Naive thymus-derived CD4-positive, alpha-beta T cell (primary cell): Measurements from ENCODE around the gene CHRNE. TPM values are rescaled to one million over a fixed set of nuclear protein-coding genes. Genes with fewer than 3 reads are reported as not detected.

ENCODE experiments used
- ATAC-seq: fragments of 150-1000 bp; cut with Tn5 transposase; 2 replicates; pipeline ENCODE4 v1.10.0; 2021; ENCODE audit warnings: mild to moderate bottlenecking, moderate library complexity
- CTCF ChIA-PET: fragments of 350-600 bp; sonication (Branson Sonifier 250); formaldehyde crosslinking; loops from one replicate; lab custom pipeline; 2021; ENCODE audit warnings: antibody characterized with exemption; lab: Charles Lee
- POLR2A ChIA-PET: fragments of 350-600 bp; sonication (Branson Sonifier 250); formaldehyde crosslinking; loops from one replicate; lab custom pipeline; 2021; ENCODE audit warnings: antibody characterized with exemption, inconsistent platforms; lab: Charles Lee
- DNase-seq, 9 donors: peaks; one replicate each; pipeline versions ENCODE4 v3.0.0 to v3.0.0-alpha.2; 2020 to 2022; ENCODE audit warnings: mixed read lengths in 1 of 9
- H3K27ac ChIP-seq: one replicate; pipeline ENCODE4 v1.7.0; 2013; ENCODE audit warnings: mild to moderate bottlenecking, low read depth, low read length, moderate library complexity
- H3K27me3 ChIP-seq, 2 donors: one replicate each; pipeline ENCODE4 v1.7.0; 2013; ENCODE audit warnings: low read length in 2 of 2, mild to moderate bottlenecking in 2 of 2, moderate library complexity in 2 of 2; ENCODE audit not compliant: control insufficient read depth in 2 of 2, insufficient read depth in 2 of 2
- H3K36me3 ChIP-seq, 3 experiments: 1 replicate in 2 of 3; 2 replicates in 1 of 3; pipeline ENCODE4 v1.7.0; 2013; ENCODE audit warnings: low read length in 3 of 3, mild to moderate bottlenecking in 3 of 3, moderate library complexity in 1 of 3; ENCODE audit not compliant: insufficient read depth in 3 of 3, control insufficient read depth in 2 of 3
- H3K4me1 ChIP-seq, 2 donors: one replicate each; pipeline ENCODE4 v1.7.0; 2013; ENCODE audit warnings: low read length in 2 of 2, mild to moderate bottlenecking in 2 of 2, moderate library complexity in 1 of 2; ENCODE audit not compliant: control insufficient read depth in 2 of 2, insufficient read depth in 2 of 2
- H3K4me3 ChIP-seq: 2 replicates; pipeline ENCODE4 v1.7.0; 2013; ENCODE audit warnings: mild to moderate bottlenecking, low read length
- H3K9me3 ChIP-seq, 3 experiments: 1 replicate in 2 of 3; 2 replicates in 1 of 3; pipeline ENCODE4 v1.7.0; 2013; ENCODE audit warnings: low read length in 3 of 3; ENCODE audit not compliant: control insufficient read depth in 2 of 3
- H3K27ac Mint-ChIP-seq, 9 donors: one replicate each; pipeline ENCODE4 v1.8.0; 2020 to 2022; ENCODE audit warnings: mixed read lengths in 9 of 9, mild to moderate bottlenecking in 8 of 9, moderate library complexity in 5 of 9, inconsistent platforms in 2 of 9
- H3K27me3 Mint-ChIP-seq, 5 donors: one replicate each; pipeline ENCODE4 v1.8.0; 2021 to 2022; ENCODE audit warnings: mixed read lengths in 5 of 5, mild to moderate bottlenecking in 1 of 5
- H3K36me3 Mint-ChIP-seq, 5 donors: one replicate each; pipeline ENCODE4 v1.8.0; 2020 to 2022; ENCODE audit warnings: mixed read lengths in 5 of 5, mild to moderate bottlenecking in 3 of 5, inconsistent platforms in 1 of 5
- H3K4me1 Mint-ChIP-seq, 7 donors: one replicate each; pipeline ENCODE4 v1.8.0; 2020 to 2022; ENCODE audit warnings: mixed read lengths in 7 of 7, mild to moderate bottlenecking in 3 of 7, inconsistent platforms in 1 of 7
- H3K4me3 Mint-ChIP-seq, 10 donors: one replicate each; pipeline ENCODE4 v1.8.0; 2020 to 2022; ENCODE audit warnings: mild to moderate bottlenecking in 10 of 10, mixed read lengths in 10 of 10, moderate library complexity in 6 of 10, inconsistent platforms in 2 of 10
- H3K9me3 Mint-ChIP-seq, 11 donors: one replicate each; pipeline ENCODE4 v1.8.0; 2020 to 2022; ENCODE audit warnings: mixed read lengths in 11 of 11, mild to moderate bottlenecking in 4 of 11, inconsistent platforms in 1 of 11, moderate library complexity in 1 of 11
- intact Hi-C, 2 donors: fragments of 100-400 bp; cut with micrococcal nuclease; formaldehyde crosslinking; loops; one replicate each; pipeline ENCODE4 v1.15.1; 2023
- polyA plus RNA-seq, 2 donors: library from polyadenylated mRNA; unstranded; fragments of 300-500 nt; fragmentation: Illumina TruSeq; gene quantifications; one replicate each; pipeline ENCODE4 v1.2.3, GENCODE V29; 2021
- total RNA-seq, 6 experiments: library from RNA in 5 of 6; stranded (reverse) in 5 of 6; gene quantifications; 1 replicate in 5 of 6; 2 replicates in 1 of 6; pipeline ENCODE4 v1.2.3 and lab custom pipeline; 2021 to 2026

CHRNE gene
- total and polyA plus RNA-seq, 7 experiments from 2014 or later: 0.24 to 6.5 (median 0.77) TPM; not detected in 1

DNA sequence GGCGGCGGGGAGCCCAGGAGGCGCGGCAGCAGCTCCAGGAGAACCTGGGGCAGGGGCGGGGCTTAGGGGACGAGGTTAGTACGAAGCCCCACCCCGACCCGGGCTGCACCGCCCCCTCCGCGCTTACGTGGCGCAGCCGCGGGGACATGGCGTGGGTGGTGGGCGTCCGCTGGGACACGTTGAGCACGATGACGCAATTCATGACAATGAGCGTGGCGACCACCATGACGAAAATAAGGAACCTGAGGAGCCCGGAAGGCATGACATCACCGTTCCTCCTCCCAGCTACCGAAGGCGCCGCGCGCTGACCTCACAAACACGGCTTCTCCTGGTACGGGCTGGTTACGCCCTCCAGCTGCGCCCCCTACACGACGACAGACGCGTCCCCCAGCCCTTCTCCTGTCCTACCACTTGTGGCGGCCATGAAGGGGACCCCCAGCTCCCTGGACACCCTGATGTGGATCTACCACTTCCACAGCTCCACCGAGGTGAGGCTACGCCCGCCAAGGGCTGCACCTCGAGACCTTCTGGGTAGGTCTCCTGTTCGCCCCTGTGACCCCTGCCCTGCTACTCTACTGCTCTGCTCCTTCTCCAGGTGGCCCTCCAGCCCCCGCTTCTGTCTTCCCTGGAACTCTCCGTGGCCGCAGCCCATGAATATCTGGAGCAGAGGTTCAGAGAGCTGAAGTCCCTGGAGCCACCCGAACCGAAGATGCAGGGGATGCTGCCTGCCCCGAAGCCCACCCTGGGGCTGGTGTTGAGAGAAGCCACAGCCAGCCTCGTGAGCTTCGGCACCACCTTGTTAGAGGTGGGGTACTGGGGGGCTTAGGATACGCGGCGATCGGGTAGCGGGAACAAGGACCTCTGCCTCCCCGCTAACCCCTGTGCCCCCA, 3.3 kb downstream of the CHRNE start, which contains the start of gene C17orf107:
TSS of gene C17orf107 (plus strand) at position 196 of the 890 bp plus-strand sequence. CDS start at position 423, 227 bp downstream.
- POLR2A ChIA-PET: interaction anchor here (0.6 to 5.9 kb wide), 10 partner anchors 9 to 756 kb away, joined by 3 to 25 read pairs (median 6); partner anchors contain the start of genes CAMTA2, PFN1, RNF167 and SLC25A11
- Histone ChIP-seq H3K36me3 (peaks cover 0 to 25% (median 4%) of the 10 kb centered on the region in 3 experiments), H3K4me3 (peak within 1 kb of the TSS; percentile 76), H3K9me3 (no peaks in the 10 kb centered on the region), H3K27ac (peak within 1 kb of the TSS; percentile 78), H3K27me3 (no peaks in the 10 kb centered on the region), H3K4me1 (peaks cover 29 to 38% of the 10 kb centered on the region in 2 donors)
- CTCF ChIA-PET: interaction anchor here (0.6 to 1.4 kb wide), 10 partner anchors 9 to 659 kb away, joined by 3 to 7 read pairs (median 3); partner anchors contain the start of gene PSMB6
- H3K4me1 Mint-ChIP-seq: peaks cover 14 to 45% (median 37%) of the 10 kb centered on the region in 7 donors
- peaks cover 0 to 3% (median 0%) of the 10 kb centered on the region in 11 donors for H3K9me3 Mint-ChIP-seq
- peak within 1 kb of the TSS; percentile 74 to 99 (median 95) for H3K27ac Mint-ChIP-seq
- intact Hi-C loops: loop anchor here (1.0 to 5.0 kb wide), 6 partner anchors 10 to 342 kb away; partner anchors contain the start of genes ARRB2 (in 1 of the 2), GLTPD2 (in 1 of the 2), MED11 (in 1 of the 2) and MYBBP1A (in 1 of the 2)
- peak; percentile 87 to 98 (median 93) for DNase-seq
- peaks cover 0 to 13% (median 0%) of the 10 kb centered on the region in 5 donors for H3K27me3 Mint-ChIP-seq
- H3K36me3 Mint-ChIP-seq: peaks cover 0 to 12% (median 0%) of the 10 kb centered on the region in 5 donors
- H3K4me3 Mint-ChIP-seq: peak within 1 kb of the TSS; percentile 85 to 95 (median 92)
- peak; percentile 90 for ATAC-seq

DNA sequence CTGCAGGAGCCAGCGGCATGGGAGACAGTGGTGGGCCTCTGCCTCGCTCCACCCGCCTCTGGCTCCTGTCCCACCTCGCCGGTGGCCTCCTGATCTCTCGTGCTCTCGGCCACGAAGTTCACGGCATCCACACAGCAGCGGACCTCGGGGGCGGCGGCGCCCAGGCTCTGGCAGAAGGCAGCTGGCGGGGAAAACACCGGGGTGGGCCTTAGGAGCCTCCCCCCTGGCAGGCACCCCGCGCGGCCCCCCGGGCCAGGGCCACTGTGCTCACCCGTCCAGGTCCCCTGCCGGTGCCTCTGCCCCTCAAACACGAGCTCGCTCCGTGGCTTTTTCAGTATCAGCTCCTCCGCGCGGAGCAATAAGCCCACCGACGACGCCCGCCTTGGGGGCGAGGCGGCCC, 4.0 kb downstream of the CHRNE start:
- peak; percentile 0 for ATAC-seq
- H3K27ac Mint-ChIP-seq: peak overlapping the region in 7 of 9 donors; percentile 59 to 99 (median 76)
- no peak for DNase-seq
- ChIA-PET POLR2A (interaction anchor here (0.6 to 5.9 kb wide), 8 partner anchors 10 to 755 kb away, joined by 3 to 25 read pairs (median 10); partner anchors contain the start of genes CAMTA2, PFN1, RNF167 and SLC25A11), CTCF (interaction anchor here (0.6 to 1.4 kb wide), 7 partner anchors 9 to 333 kb away, joined by 3 to 4 read pairs (median 3); partner anchors contain the start of gene PSMB6)
- intact Hi-C loops: loop anchor here in 1 of 2 donors (1.0 to 5.0 kb wide), 4 partner anchors 10 to 342 kb away; partner anchors contain the start of genes ARRB2, MED11 and MYBBP1A
- H3K36me3 Mint-ChIP-seq: peaks cover 0 to 12% (median 0%) of the 10 kb centered on the region in 5 donors
- H3K9me3 ChIP-seq: no peaks in the 10 kb centered on the region
- no peaks in the 10 kb centered on the region for H3K27me3 ChIP-seq
- H3K4me1 Mint-ChIP-seq: peaks cover 14 to 45% (median 37%) of the 10 kb centered on the region in 7 donors
- H3K4me3 ChIP-seq: peak overlapping the region; percentile 76
- peaks cover 29 to 38% of the 10 kb centered on the region in 2 donors for H3K4me1 ChIP-seq
- H3K36me3 ChIP-seq: peaks cover 0 to 32% (median 4%) of the 10 kb centered on the region in 3 experiments
- peak overlapping the region; percentile 67 for H3K27ac ChIP-seq
- peaks cover 0 to 3% (median 0%) of the 10 kb centered on the region in 11 donors for H3K9me3 Mint-ChIP-seq
- H3K27me3 Mint-ChIP-seq: peaks cover 0 to 13% (median 0%) of the 10 kb centered on the region in 5 donors
- H3K4me3 Mint-ChIP-seq: peak overlapping the region in 9 of 10 donors; percentile 69 to 95 (median 90)

DNA sequence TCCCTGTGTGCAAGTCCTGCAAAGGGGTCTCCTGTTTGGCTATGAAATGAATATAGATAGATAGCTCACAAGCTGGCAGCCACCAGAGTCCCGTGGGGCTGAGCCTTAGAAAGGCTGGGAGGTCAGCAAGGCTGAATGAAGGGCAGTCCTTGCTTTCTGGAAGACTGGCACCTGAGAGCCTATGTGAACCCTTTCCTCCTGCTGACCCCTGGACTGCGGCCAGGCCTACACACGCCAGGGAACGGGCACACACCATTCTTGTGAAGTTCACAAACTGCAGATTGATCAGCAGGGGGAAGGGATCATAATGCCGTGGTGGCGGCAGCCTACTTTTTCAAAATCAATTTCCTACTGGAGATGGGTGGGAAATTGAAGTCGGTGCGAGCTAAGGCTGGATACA, 4.5 kb downstream of the CHRNE start:
- H3K4me1 ChIP-seq: peaks cover 27 to 33% of the 10 kb centered on the region in 2 donors
- H3K4me3 ChIP-seq: no peak overlapping the region
- peaks cover 10 to 39% (median 32%) of the 10 kb centered on the region in 7 donors for H3K4me1 Mint-ChIP-seq

DNA sequence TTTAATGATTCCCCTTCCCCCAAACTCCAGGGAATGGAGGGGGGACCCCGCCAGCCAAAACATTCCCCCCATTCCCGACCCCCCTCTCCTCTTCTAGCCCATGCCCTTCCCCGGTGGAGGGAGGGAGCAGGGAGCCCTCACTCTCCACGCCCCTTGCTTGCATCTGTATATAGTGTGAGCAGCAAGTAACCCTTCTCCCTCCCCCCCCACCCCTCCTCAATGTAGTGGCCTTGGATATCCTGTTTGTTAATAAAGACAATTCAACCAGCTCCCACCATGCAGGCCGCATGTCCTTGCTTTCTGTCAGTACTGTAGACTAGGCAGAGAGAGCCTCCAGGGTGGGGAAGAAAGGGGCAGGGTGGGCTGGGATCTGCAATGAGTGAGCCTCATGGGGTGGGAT, 5.1 kb downstream of the CHRNE start:
- Histone ChIP-seq H3K36me3 (peaks cover 0 to 43% (median 11%) of the 10 kb centered on the region in 3 experiments), H3K27me3 (no peaks in the 10 kb centered on the region), H3K4me3 (no peak overlapping the region), H3K27ac (no peak overlapping the region), H3K4me1 (peaks cover 21 to 27% of the 10 kb centered on the region in 2 donors), H3K9me3 (no peaks in the 10 kb centered on the region)
- Mint-ChIP-seq H3K36me3 (peaks cover 0 to 12% (median 0%) of the 10 kb centered on the region in 5 donors), H3K4me1 (peaks cover 6 to 34% (median 27%) of the 10 kb centered on the region in 7 donors), H3K4me3 (peak overlapping the region in 4 of 10 donors; percentile 70 to 92 (median 82)), H3K9me3 (peaks cover 0 to 2% (median 0%) of the 10 kb centered on the region in 11 donors), H3K27ac (peak overlapping the region in 2 of 9 donors; percentile 69 to 78), H3K27me3 (peaks cover 0 to 13% (median 0%) of the 10 kb centered on the region in 5 donors)
- ChIA-PET CTCF (no interaction called here), POLR2A (no interaction called here)
- ATAC-seq (no peak), DNase-seq (no peak)
- intact Hi-C loops: loop anchor here in 1 of 2 donors (5.0 kb wide), 1 partner anchor 340 kb away; the partner anchor contains the start of gene MYBBP1A

More for the DNA sequence above, 4.5 kb downstream of the CHRNE start:
- H3K27me3 ChIP-seq: no peaks in the 10 kb centered on the region
- intact Hi-C loops: loop anchor here in 1 of 2 donors (5.0 kb wide), 1 partner anchor 341 kb away; the partner anchor contains the start of gene MYBBP1A
- Mint-ChIP-seq H3K27me3 (peaks cover 0 to 13% (median 0%) of the 10 kb centered on the region in 5 donors), H3K9me3 (peaks cover 0 to 3% (median 0%) of the 10 kb centered on the region in 11 donors), H3K27ac (peak overlapping the region in 8 of 9 donors; percentile 31 to 80 (median 72)), H3K36me3 (peaks cover 0 to 12% (median 0%) of the 10 kb centered on the region in 5 donors), H3K4me3 (peak overlapping the region; percentile 67 to 92 (median 78))
- H3K9me3 ChIP-seq: no peaks in the 10 kb centered on the region
- ATAC-seq (no peak), DNase-seq (no peak)
- H3K36me3 ChIP-seq: peaks cover 0 to 38% (median 7%) of the 10 kb centered on the region in 3 experiments
- CTCF ChIA-PET: interaction anchor here (1.3 kb wide), 1 partner anchor 11 kb away, joined by 3 read pairs; no protein-coding TSS in a partner anchor
- POLR2A ChIA-PET: interaction anchor here (2.7 to 5.9 kb wide), 2 partner anchors 42 to 69 kb away, joined by 13 to 25 read pairs; partner anchors contain the start of genes RNF167, SLC25A11 and SPAG7
- peak overlapping the region; percentile 67 for H3K27ac ChIP-seq

DNA sequence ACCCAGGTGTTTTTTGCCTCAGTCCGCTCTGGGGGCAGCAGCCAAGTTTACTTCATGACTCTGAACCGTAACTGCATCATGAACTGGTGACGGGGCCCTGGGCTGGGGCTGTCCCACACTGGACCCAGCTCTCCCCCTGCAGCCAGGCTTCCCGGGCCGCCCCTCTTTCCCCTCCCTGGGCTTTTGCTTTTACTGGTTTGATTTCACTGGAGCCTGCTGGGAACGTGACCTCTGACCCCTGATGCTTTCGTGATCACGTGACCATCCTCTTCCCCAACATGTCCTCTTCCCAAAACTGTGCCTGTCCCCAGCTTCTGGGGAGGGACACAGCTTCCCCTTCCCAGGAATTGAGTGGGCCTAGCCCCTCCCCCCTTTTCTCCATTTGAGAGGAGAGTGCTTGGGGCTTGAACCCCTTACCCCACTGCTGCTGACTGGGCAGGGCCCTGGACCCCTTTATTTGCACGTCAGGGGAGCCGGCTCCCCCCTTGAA, 5.7 kb downstream of the CHRNE start:
- Mint-ChIP-seq H3K9me3 (peaks cover 0 to 2% (median 0%) of the 10 kb centered on the region in 11 donors), H3K36me3 (peaks cover 0 to 15% (median 0%) of the 10 kb centered on the region in 5 donors), H3K27me3 (peaks cover 0 to 13% (median 0%) of the 10 kb centered on the region in 5 donors), H3K4me3 (no peak overlapping the region), H3K27ac (peak overlapping the region in 2 of 9 donors; percentile 32 to 70), H3K4me1 (peaks cover under 1 to 28% (median 21%) of the 10 kb centered on the region in 7 donors)
- Histone ChIP-seq H3K9me3 (no peaks in the 10 kb centered on the region), H3K4me1 (peaks cover 16 to 23% of the 10 kb centered on the region in 2 donors), H3K36me3 (peaks cover 0 to 49% (median 15%) of the 10 kb centered on the region in 3 experiments), H3K4me3 (no peak overlapping the region), H3K27me3 (no peaks in the 10 kb centered on the region), H3K27ac (no peak overlapping the region)
- DNase-seq (no peak), ATAC-seq (no peak)
- ChIA-PET CTCF (no interaction called here), POLR2A (no interaction called here)
- intact Hi-C loops: loop anchor here in 1 of 2 donors (5.0 kb wide), 1 partner anchor 340 kb away; the partner anchor contains the start of gene MYBBP1A
